A549 (cell line): ENCODE data around the gene TCN2. TPM values are rescaled to one million over a fixed set of nuclear protein-coding genes. Genes with fewer than 3 reads are reported as not detected.

Experiments
- ATAC-seq, 2 experiments: fragments of 200-7000 bp in 1 of 2; fragments of >200 bp in 1 of 2; cut with Nextera tagmentation in 1 of 2; cut with Tn5 transposase in 1 of 2; 3 replicates each; pipeline versions ENCODE4 v1.8.0 to v1.9.1; 2018 to 2020; ENCODE audit warnings: mild to moderate bottlenecking in 1 of 2, moderate library complexity in 1 of 2
- CTCF ChIA-PET: fragments of 300-600 bp; sonication (Branson Sonifier 250); formaldehyde crosslinking; extraction: SDS; loops from one replicate; lab custom pipeline; 2021; ENCODE audit warnings: antibody characterized with exemption, inconsistent platforms; lab: Yijun Ruan, JAX
- POLR2A ChIA-PET: fragments of 350-600 bp; formaldehyde crosslinking; extraction: SDS; loops from one replicate; lab custom pipeline; 2021; ENCODE audit warnings: antibody characterized with exemption, inconsistent platforms; lab: Yijun Ruan, JAX
- DNase-seq, 2 experiments: peaks; one replicate each; pipeline versions ENCODE4 v3.0.0 to v3.0.0-alpha.2; 2011 to 2016; ENCODE audit warnings: low read depth in 1 of 2, low spot score in 1 of 2
- FAIRE-seq: peaks from 2 replicates; lab custom pipeline; 2011; peaks lifted over from hg19 to GRCh38; lab: Jason Lieb, UNC
- H3K27ac ChIP-seq, 2 experiments: fragments of >200 bp; sonication (Bioruptor Twin); formaldehyde crosslinking; 3 replicates each; pipeline ENCODE4 v1.5.1; 2016 to 2017
- H3K4me1 ChIP-seq: fragments of >200 bp; sonication (Bioruptor Twin); formaldehyde crosslinking; 3 replicates; pipeline ENCODE4 v1.6.1; 2016
- H3K4me2 ChIP-seq: fragments of >200 bp; sonication (Bioruptor Twin); formaldehyde crosslinking; 3 replicates; pipeline ENCODE4 v1.6.1; 2016
- H3K4me3 ChIP-seq: fragments of >200 bp; sonication (Bioruptor Twin); formaldehyde crosslinking; 3 replicates; pipeline ENCODE4 v1.5.1; 2016
- H3K9me3 ChIP-seq: fragments of >200 bp; sonication (Bioruptor Twin); formaldehyde crosslinking; 3 replicates; pipeline ENCODE4 v1.6.1; 2016
- BHLHE40 ChIP-seq: IDR thresholded peaks from 2 replicates; pipeline ENCODE4 v1.6.1; 2012; ENCODE audit warnings: low read depth, low read length, inconsistent platforms
- CBX8 ChIP-seq: fragments of 200-600 bp; sonication (generic); IDR thresholded peaks from 2 replicates; pipeline ENCODE4 v1.6.1; 2016
- CHD2 ChIP-seq: fragments of 150-350 bp; IDR thresholded peaks from 2 replicates; pipeline ENCODE4 v1.6.1; 2014; ENCODE audit warnings: low read length; ENCODE audit not compliant: partially characterized antibody
- EHF ChIP-seq: fragments of 250-450 bp; sonication (Bioruptor Pico); IDR thresholded peaks from 2 replicates; pipeline ENCODE4 v1.5.0; 2020; ENCODE audit warnings: mild to moderate bottlenecking
- EP300 ChIP-seq, 2 experiments: fragments of >200 bp; sonication (Bioruptor Twin); formaldehyde crosslinking; IDR thresholded peaks; 2 replicates in 1 of 2; 3 replicates in 1 of 2; pipeline ENCODE4 v1.6.1; 2016 to 2017
- GATA3 ChIP-seq: IDR thresholded peaks from 2 replicates; pipeline ENCODE4 v1.6.1; 2012; ENCODE audit warnings: borderline replicate concordance
- HEYL ChIP-seq: fragments of 250-450 bp; sonication (Bioruptor Pico); IDR thresholded peaks from 2 replicates; pipeline ENCODE4 v1.8.0; 2021; ENCODE audit warnings: mild to moderate bottlenecking, moderate library complexity
- HOXA7 ChIP-seq: fragments of 250-450 bp; sonication (Bioruptor Pico); IDR thresholded peaks from 2 replicates; pipeline ENCODE4 v1.5.0; 2020; ENCODE audit warnings: mild to moderate bottlenecking, moderate library complexity
- HOXB13 ChIP-seq: fragments of 250-450 bp; sonication (Bioruptor Pico); IDR thresholded peaks from 2 replicates; pipeline ENCODE4 v1.5.0; 2020; ENCODE audit warnings: low read depth, mild to moderate bottlenecking, moderate library complexity
- JUN ChIP-seq, 2 experiments: fragments of >200 bp; sonication (Bioruptor Twin); formaldehyde crosslinking; IDR thresholded peaks; 2 replicates in 1 of 2; 3 replicates in 1 of 2; pipeline ENCODE4 v1.6.1; 2016 to 2017
- MAZ ChIP-seq: fragments of 150-350 bp; IDR thresholded peaks from 2 replicates; pipeline ENCODE4 v1.6.1; 2014; ENCODE audit warnings: antibody characterized with exemption, low read depth, low read length, borderline replicate concordance
- MYC ChIP-seq: IDR thresholded peaks from 2 replicates; pipeline ENCODE4 v1.6.1; 2012; ENCODE audit warnings: mild to moderate bottlenecking, inconsistent platforms, low read length, improper control_type of control experiment, borderline replicate concordance
- NFE2L2 ChIP-seq: fragments of 150-350 bp; conservative IDR thresholded peaks from 2 replicates; pipeline ENCODE4 v1.6.1; 2014; ENCODE audit warnings: low read length
- PHF8 ChIP-seq: fragments of 200-600 bp; sonication (generic); IDR thresholded peaks from 2 replicates; pipeline ENCODE4 v1.6.1; 2016; ENCODE audit warnings: low read depth, mild to moderate bottlenecking, antibody characterized with exemption, moderate library complexity, borderline replicate concordance
- POLR2AphosphoS2 ChIP-seq: conservative IDR thresholded peaks from 2 replicates; pipeline ENCODE4 v1.6.1; 2012; ENCODE audit warnings: low read length, improper control_type of control experiment, inconsistent platforms
- RCOR1 ChIP-seq: fragments of 150-350 bp; IDR thresholded peaks from 2 replicates; pipeline ENCODE4 v1.6.1; 2014; ENCODE audit warnings: antibody characterized with exemption, low read length, low read depth
- RFX5 ChIP-seq: fragments of 450-650 bp; IDR thresholded peaks from 2 replicates; pipeline ENCODE4 v1.7.1; 2014; ENCODE audit warnings: antibody characterized with exemption, mild to moderate bottlenecking, moderate library complexity
- RNF2 ChIP-seq: fragments of 200-600 bp; sonication (generic); IDR thresholded peaks from 2 replicates; pipeline ENCODE4 v1.6.1; 2016; ENCODE audit warnings: low read depth, mild to moderate bottlenecking, antibody characterized with exemption, moderate library complexity, borderline replicate concordance
- SREBF2 ChIP-seq: fragments of 450-650 bp; IDR thresholded peaks from 2 replicates; pipeline ENCODE4 v1.6.1; 2014; ENCODE audit warnings: mild to moderate bottlenecking, moderate library complexity
- ZSCAN20 ChIP-seq: fragments of 250-450 bp; sonication (Bioruptor Pico); IDR thresholded peaks from 2 replicates; pipeline ENCODE4 v1.8.0; 2022; ENCODE audit warnings: mild to moderate bottlenecking, moderate library complexity
- WGBS: methylation state at CpG from one replicate; pipeline ENCODE4 v1.1.6; 2017; ENCODE audit errors: missing lambda C conversion rate; 5-methylcytosine and 5-hydroxymethylcytosine counted together
- polyA plus RNA-seq, 4 experiments: library from polyadenylated mRNA; depleted of rRNA in 3 of 4; stranded (reverse); fragments of >200 nt; fragmentation: RNase III in 1 of 4; extraction: RNeasy Plus Mini Kit Qiagen cat#74134 plus additional on column Dnase treatment in 1 of 4; gene quantifications; 2 replicates in 3 of 4; 3 replicates in 1 of 4; pipeline ENCODE4 v1.2.3, GENCODE V29; 2011 to 2017
- TF ChIP-seq, protein P1 (sequence below): fragments of 200-600 bp; sonication (generic); IDR thresholded peaks from 2 replicates; pipeline ENCODE4 v1.6.1; 2016; ENCODE audit warnings: antibody characterized with exemption, mild to moderate bottlenecking, moderate library complexity
- TF ChIP-seq, protein P2 (sequence below): fragments of 450-650 bp; IDR thresholded peaks from 2 replicates; pipeline ENCODE4 v1.6.1; 2014; ENCODE audit warnings: antibody characterized with exemption
- TF ChIP-seq, protein P3 (sequence below): IDR thresholded peaks from 2 replicates; pipeline ENCODE4 v1.6.1; 2012; ENCODE audit warnings: low read depth, borderline replicate concordance
- TF ChIP-seq, protein P4 (sequence below): fragments of 250-450 bp; sonication (Bioruptor Pico); IDR thresholded peaks from 2 replicates; pipeline ENCODE4 v1.5.0; 2021; ENCODE audit warnings: mild to moderate bottlenecking, moderate library complexity, borderline replicate concordance
- TF ChIP-seq, protein P5 (sequence below): fragments of >200 bp; sonication (Bioruptor Twin); formaldehyde crosslinking; IDR thresholded peaks from 3 replicates; pipeline ENCODE4 v1.6.1; 2016

TCN2 gene
- polyA plus RNA-seq, 2 of the 4 experiments (the other 2 are of a cell fraction): 3.9 to 4.3 TPM

DNA sequence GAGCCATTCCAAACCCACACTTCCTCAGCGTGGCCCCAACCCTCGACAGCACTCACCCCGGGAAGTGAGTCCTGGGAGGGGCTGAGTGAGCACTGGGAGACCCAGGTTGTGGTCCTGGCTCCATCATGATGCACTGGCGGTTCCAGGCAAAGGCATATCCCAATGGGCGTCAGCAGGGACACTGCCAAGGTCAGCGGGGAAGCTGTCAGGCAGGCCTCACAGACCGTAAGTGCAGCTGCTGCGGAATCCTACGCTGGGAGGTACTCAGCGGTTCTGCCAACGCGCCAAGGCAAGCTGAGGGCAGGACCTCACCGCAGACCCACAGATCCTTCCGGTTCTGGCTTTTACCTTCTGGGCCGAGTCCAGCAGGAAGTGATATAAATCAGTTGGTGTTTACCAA is 31.1 kb upstream of the TCN2 start:
- ChIA-PET CTCF (interaction anchor here (0.6 kb wide), 1 partner anchor 15 kb away, joined by 4 read pairs; no protein-coding TSS in a partner anchor), POLR2A (no interaction called here)
- ATAC-seq: no peak

DNA sequence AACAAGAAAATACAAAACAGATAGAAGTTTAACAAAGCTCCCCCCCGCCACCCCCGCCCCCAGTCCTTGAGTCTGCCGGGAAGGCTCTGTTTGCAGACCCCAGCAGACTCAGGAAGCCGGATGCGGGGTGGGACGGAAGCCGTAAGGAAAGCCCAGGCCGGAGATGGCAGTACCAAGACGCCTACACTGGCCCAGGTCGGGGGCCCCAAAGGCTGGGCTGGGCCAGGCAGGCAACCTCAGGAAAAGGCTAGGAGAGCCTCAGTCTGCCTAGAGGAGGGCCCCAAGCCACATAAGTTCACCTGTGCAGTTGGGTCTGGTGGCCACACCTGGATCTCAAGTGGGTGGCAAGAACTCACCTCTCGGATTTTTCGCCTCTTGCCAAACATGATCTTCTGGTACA is 28.5 kb upstream of the TCN2 start:
- ATAC-seq: no peak
- peaks cover 13% of the 10 kb centered on the region for H3K4me1 ChIP-seq
- no peak overlapping the region for H3K4me2 ChIP-seq
- no peak overlapping the region for H3K27ac ChIP-seq
- H3K4me3 ChIP-seq: no peak overlapping the region
- 96% methylated on average over 11 of the region's 12 CpGs for WGBS
- DNase-seq: no peak
- no peaks in the 10 kb centered on the region for H3K9me3 ChIP-seq
- no peak for TF ChIP-seq PHF8
- TF ChIP-seq RCOR1: no peak
- TF ChIP-seq ZSCAN20 (CRISPR knock-in tag): no peak
- no peak for TF ChIP-seq CBX8
- TF ChIP-seq GATA3: no peak
- TF ChIP-seq RFX5: no peak
- no peak for TF ChIP-seq HEYL (CRISPR knock-in tag)
- no peak for TF ChIP-seq POLR2AphosphoS2
- TF ChIP-seq MAZ: no peak
- no peak for TF ChIP-seq EHF (CRISPR knock-in tag)
- no peak for TF ChIP-seq HOXB13 (CRISPR knock-in tag)
- TF ChIP-seq JUN (IDR thresholded peaks at IDR 0.05): no peak
- CTCF ChIA-PET: interaction anchor here (1.4 to 1.5 kb wide), 2 partner anchors 13 to 17 kb away, joined by 3 to 4 read pairs; no protein-coding TSS in a partner anchor
- POLR2A ChIA-PET: no interaction called here
- no peak for FAIRE-seq

More for the DNA sequence above, 31.1 kb upstream of the TCN2 start:
- Histone ChIP-seq H3K4me2 (no peak overlapping the region), H3K9me3 (no peaks in the 10 kb centered on the region), H3K4me3 (no peak overlapping the region), H3K4me1 (peaks cover 37% of the 10 kb centered on the region), H3K27ac (no peak overlapping the region; a peak in 1 of 6 replicates)
- TF ChIP-seq SREBF2 (no peak), EHF (CRISPR knock-in tag) (no peak), CHD2 (no peak), HOXB13 (CRISPR knock-in tag) (no peak), RNF2 (no peak), EP300 (IDR thresholded peaks at IDR 0.05) (no peak), JUN (IDR thresholded peaks at IDR 0.05) (no peak), MYC (no peak), NFE2L2 (no peak), HOXA7 (CRISPR knock-in tag) (no peak), RCOR1 (no peak), BHLHE40 (no peak)
- TF ChIP-seq, protein P1, sequence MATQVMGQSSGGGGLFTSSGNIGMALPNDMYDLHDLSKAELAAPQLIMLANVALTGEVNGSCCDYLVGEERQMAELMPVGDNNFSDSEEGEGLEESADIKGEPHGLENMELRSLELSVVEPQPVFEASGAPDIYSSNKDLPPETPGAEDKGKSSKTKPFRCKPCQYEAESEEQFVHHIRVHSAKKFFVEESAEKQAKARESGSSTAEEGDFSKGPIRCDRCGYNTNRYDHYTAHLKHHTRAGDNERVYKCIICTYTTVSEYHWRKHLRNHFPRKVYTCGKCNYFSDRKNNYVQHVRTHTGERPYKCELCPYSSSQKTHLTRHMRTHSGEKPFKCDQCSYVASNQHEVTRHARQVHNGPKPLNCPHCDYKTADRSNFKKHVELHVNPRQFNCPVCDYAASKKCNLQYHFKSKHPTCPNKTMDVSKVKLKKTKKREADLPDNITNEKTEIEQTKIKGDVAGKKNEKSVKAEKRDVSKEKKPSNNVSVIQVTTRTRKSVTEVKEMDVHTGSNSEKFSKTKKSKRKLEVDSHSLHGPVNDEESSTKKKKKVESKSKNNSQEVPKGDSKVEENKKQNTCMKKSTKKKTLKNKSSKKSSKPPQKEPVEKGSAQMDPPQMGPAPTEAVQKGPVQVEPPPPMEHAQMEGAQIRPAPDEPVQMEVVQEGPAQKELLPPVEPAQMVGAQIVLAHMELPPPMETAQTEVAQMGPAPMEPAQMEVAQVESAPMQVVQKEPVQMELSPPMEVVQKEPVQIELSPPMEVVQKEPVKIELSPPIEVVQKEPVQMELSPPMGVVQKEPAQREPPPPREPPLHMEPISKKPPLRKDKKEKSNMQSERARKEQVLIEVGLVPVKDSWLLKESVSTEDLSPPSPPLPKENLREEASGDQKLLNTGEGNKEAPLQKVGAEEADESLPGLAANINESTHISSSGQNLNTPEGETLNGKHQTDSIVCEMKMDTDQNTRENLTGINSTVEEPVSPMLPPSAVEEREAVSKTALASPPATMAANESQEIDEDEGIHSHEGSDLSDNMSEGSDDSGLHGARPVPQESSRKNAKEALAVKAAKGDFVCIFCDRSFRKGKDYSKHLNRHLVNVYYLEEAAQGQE: no peak
- TF ChIP-seq, protein P2, sequence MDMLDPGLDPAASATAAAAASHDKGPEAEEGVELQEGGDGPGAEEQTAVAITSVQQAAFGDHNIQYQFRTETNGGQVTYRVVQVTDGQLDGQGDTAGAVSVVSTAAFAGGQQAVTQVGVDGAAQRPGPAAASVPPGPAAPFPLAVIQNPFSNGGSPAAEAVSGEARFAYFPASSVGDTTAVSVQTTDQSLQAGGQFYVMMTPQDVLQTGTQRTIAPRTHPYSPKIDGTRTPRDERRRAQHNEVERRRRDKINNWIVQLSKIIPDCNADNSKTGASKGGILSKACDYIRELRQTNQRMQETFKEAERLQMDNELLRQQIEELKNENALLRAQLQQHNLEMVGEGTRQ: no peak
- TF ChIP-seq, protein P3, sequence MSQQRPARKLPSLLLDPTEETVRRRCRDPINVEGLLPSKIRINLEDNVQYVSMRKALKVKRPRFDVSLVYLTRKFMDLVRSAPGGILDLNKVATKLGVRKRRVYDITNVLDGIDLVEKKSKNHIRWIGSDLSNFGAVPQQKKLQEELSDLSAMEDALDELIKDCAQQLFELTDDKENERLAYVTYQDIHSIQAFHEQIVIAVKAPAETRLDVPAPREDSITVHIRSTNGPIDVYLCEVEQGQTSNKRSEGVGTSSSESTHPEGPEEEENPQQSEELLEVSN: no peak
- TF ChIP-seq, protein P4, sequence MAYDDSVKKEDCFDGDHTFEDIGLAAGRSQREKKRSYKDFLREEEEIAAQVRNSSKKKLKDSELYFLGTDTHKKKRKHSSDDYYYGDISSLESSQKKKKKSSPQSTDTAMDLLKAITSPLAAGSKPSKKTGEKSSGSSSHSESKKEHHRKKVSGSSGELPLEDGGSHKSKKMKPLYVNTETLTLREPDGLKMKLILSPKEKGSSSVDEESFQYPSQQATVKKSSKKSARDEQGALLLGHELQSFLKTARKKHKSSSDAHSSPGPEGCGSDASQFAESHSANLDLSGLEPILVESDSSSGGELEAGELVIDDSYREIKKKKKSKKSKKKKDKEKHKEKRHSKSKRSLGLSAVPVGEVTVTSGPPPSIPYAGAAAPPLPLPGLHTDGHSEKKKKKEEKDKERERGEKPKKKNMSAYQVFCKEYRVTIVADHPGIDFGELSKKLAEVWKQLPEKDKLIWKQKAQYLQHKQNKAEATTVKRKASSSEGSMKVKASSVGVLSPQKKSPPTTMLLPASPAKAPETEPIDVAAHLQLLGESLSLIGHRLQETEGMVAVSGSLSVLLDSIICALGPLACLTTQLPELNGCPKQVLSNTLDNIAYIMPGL: no peak
- TF ChIP-seq, protein P5, sequence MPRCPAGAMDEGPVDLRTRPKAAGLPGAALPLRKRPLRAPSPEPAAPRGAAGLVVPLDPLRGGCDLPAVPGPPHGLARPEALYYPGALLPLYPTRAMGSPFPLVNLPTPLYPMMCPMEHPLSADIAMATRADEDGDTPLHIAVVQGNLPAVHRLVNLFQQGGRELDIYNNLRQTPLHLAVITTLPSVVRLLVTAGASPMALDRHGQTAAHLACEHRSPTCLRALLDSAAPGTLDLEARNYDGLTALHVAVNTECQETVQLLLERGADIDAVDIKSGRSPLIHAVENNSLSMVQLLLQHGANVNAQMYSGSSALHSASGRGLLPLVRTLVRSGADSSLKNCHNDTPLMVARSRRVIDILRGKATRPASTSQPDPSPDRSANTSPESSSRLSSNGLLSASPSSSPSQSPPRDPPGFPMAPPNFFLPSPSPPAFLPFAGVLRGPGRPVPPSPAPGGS: no peak
- 97% methylated on average over 7 of the region's 15 CpGs for WGBS
- DNase-seq (no peak), FAIRE-seq (no peak)
